ENCODE results near the gene MYADML2. TPM values are rescaled to one million over a fixed set of nuclear protein-coding genes. Genes with fewer than 3 reads are reported as not detected.

The MYADML2 gene
- total and polyA plus RNA-seq, 2 of the 8 experiments (the other 6 are each of a cell fraction or from before 2014, with no cell fraction given): 0.26 to 0.47 TPM

DNA sequence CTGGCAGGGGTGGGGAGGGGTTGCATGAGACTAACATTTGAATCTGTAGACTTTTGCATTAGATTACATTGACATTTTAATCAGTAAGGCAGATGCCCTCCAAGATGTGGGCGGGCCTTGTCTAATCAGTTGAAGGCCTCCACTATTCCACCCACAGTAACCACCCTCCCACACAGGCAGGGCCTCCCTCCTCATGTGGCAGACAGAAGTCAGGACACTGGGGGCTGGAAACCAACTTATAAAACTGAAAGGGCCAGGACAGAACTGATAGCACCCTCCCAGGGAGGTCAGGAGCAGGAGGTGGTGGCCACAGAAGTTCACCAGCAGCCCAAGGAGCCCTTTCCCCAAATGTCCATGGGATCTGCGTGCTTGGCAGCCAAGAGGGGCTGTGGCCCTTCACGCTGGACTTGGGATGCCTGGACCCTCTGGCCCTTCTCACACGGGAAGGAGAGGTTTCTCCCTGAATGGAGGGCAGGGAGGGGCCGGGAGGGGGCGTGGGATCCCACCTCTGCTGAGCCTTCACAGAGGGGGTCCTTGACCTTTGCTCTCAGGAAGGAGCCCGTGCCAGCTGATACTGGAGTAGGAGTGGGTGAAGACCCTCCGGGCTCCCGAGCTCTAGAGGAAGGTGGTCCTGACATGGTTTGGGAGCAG, 14.6 kb downstream of the MYADML2 start:
- no peak overlapping the region for H3K23ac ChIP-seq (ENCODE audit: insufficient read length)
- no peak for TF ChIP-seq BCL11A (IDR thresholded peaks at IDR 0.05; ENCODE audit: low read depth in 2 of 2, low read length in 2 of 2)
- no peak for TF ChIP-seq RNF2 (IDR thresholded peaks at IDR 0.05; ENCODE audit: borderline replicate concordance, low read depth, low read length, missing control alignments, poor library complexity, severe bottlenecking)
- TF ChIP-seq, protein P1, sequence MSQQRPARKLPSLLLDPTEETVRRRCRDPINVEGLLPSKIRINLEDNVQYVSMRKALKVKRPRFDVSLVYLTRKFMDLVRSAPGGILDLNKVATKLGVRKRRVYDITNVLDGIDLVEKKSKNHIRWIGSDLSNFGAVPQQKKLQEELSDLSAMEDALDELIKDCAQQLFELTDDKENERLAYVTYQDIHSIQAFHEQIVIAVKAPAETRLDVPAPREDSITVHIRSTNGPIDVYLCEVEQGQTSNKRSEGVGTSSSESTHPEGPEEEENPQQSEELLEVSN (IDR thresholded peaks at IDR 0.05): no peak
- no peak for TF ChIP-seq FOSL1 (IDR thresholded peaks at IDR 0.05; ENCODE audit: insufficient read depth, low read depth, low read length)
- no peak for TF ChIP-seq SP2 (IDR thresholded peaks at IDR 0.05; ENCODE audit: low read length)
- no peak for TF ChIP-seq JUND (IDR thresholded peaks at IDR 0.05; ENCODE audit: low read length)
- no peak for TF ChIP-seq GABPA (IDR thresholded peaks at IDR 0.05; ENCODE audit: borderline replicate concordance, insufficient read depth, low read length)
- TF ChIP-seq, protein P2, sequence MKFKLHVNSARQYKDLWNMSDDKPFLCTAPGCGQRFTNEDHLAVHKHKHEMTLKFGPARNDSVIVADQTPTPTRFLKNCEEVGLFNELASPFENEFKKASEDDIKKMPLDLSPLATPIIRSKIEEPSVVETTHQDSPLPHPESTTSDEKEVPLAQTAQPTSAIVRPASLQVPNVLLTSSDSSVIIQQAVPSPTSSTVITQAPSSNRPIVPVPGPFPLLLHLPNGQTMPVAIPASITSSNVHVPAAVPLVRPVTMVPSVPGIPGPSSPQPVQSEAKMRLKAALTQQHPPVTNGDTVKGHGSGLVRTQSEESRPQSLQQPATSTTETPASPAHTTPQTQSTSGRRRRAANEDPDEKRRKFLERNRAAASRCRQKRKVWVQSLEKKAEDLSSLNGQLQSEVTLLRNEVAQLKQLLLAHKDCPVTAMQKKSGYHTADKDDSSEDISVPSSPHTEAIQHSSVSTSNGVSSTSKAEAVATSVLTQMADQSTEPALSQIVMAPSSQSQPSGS (IDR thresholded peaks at IDR 0.05; ENCODE audit: low read length): no peak
- no peak for TF ChIP-seq TCF12 (IDR thresholded peaks at IDR 0.05; ENCODE audit: low read depth, low read length)

More for the DNA sequence above, 14.6 kb downstream of the MYADML2 start:
- no peak for DNase-seq (ENCODE audit: low read depth in 1 of 2, low spot score in 2 of 2)
- Histone ChIP-seq H2AFZ (ENCODE audit: low read length) (no peak overlapping the region), H3K14ac (ENCODE audit: insufficient read length) (no peak overlapping the region), H2BK12ac (ENCODE audit: low read depth, low read length) (no peak overlapping the region), H4K5ac (ENCODE audit: insufficient read length, low read depth, low read length) (no peak overlapping the region), H4K20me1 (replicated peaks in 1 of 2; ENCODE audit: control insufficient read depth in 1 of 2, insufficient read depth in 2 of 2, low read length in 2 of 2) (peaks cover 7 to 23% of the 10 kb centered on the region in 2 experiments), H3K4me2 (ENCODE audit: insufficient read depth in 1 of 2, low read depth in 2 of 2, low read length in 2 of 2) (no peak overlapping the region), H3K4me1 (replicated peaks in 1 of 4; ENCODE audit: control insufficient read depth in 3 of 4, insufficient read depth in 4 of 4, low read length in 3 of 4) (peaks cover 0 to 13% (median 3%) of the 10 kb centered on the region in 4 experiments; a peak in 5 of 7 replicates), H3K79me2 (ENCODE audit: control insufficient read depth in 1 of 2, insufficient read depth in 2 of 2, low read length in 2 of 2) (no peaks in the 10 kb centered on the region; a peak in 1 of 4 replicates), H3K9me3 (ENCODE audit: insufficient read depth in 2 of 2, low read depth in 1 of 2, low read length in 1 of 2) (no peaks in the 10 kb centered on the region), H3K4me3 (ENCODE audit: extremely low read depth in 1 of 4, insufficient read depth in 2 of 4, low read depth in 3 of 4, low read length in 4 of 4) (no peak overlapping the region), H3K9ac (replicated peaks in 1 of 4; ENCODE audit: extremely low read depth in 1 of 4, low read depth in 3 of 4, low read length in 3 of 4) (no peak overlapping the region), H2BK5ac (ENCODE audit: low read depth, low read length) (no peak overlapping the region), H3K4ac (replicated peaks; ENCODE audit: insufficient read length, low read depth, low read length) (no peak overlapping the region), H4K91ac (replicated peaks; ENCODE audit: insufficient read length, low read length) (no peak overlapping the region), H3K56ac (replicated peaks; ENCODE audit: insufficient read length, low read depth, low read length) (no peak overlapping the region), H4K8ac (ENCODE audit: extremely low read depth, insufficient read depth, low read length) (no peak overlapping the region), H3K18ac (ENCODE audit: extremely low read depth, low read length) (no peak overlapping the region), H2AK5ac (ENCODE audit: low read depth, low read length) (no peak overlapping the region), H3K79me1 (ENCODE audit: low read depth, low read length) (no peaks in the 10 kb centered on the region), H2BK15ac (ENCODE audit: low read length) (no peak overlapping the region), H3K36me3 (ENCODE audit: control insufficient read depth in 2 of 4, insufficient read depth in 4 of 4, low read length in 3 of 4) (peaks cover 0 to 25% (median 10%) of the 10 kb centered on the region in 4 experiments; a peak in 5 of 8 replicates), H2BK20ac (ENCODE audit: low read length) (no peak overlapping the region), H3K23me2 (ENCODE audit: low read depth, low read length) (peaks cover 8% of the 10 kb centered on the region; the same call in 1 of the 2 replicates), H2BK120ac (replicated peaks; ENCODE audit: low read depth, low read length) (no peak overlapping the region), H3K27me3 (replicated peaks in 1 of 4; ENCODE audit: control insufficient read depth in 3 of 4, extremely low read depth in 1 of 4, insufficient read depth in 3 of 4, low read length in 3 of 4) (peaks cover 0 to 12% (median 9%) of the 10 kb centered on the region in 4 experiments; a peak in 4 of 7 replicates), H3K27ac (ENCODE audit: low read depth, low read length) (no peak overlapping the region)
- WGBS, 2 experiments (ENCODE audit: extremely low coverage in 1 of 2, insufficient coverage in 1 of 2, insufficient read length in 1 of 2, insufficient replicate concordance in 2 of 2, low coverage in 1 of 2, low lambda C conversion rate in 2 of 2, missing lambda C conversion rate in 1 of 2): 93% methylated on average over 7 of the region's 9 CpGs; no CpG with 5 or more reads in 1 of the 2 experiments
- no peak for FAIRE-seq
- ChIA-PET CTCF (ENCODE audit: partially characterized antibody) (interaction anchor here (1.1 to 3.8 kb wide), 6 partner anchors 26 to 370 kb away, joined by 3 to 9 read pairs (median 3); no protein-coding TSS in a partner anchor), POLR2A (ENCODE audit: partially characterized antibody) (interaction anchor here (1.1 to 14.6 kb wide), 15 partner anchors 7 to 127 kb away, joined by 3 to 150 read pairs (median 6); partner anchors contain the start of genes MAFG, NOTUM, PCYT2 and RAC3)
